HG02943 (cell line): ENCODE measurements around the gene NRSN2.
"Not testable (repeated sequence)": the region's sequence is repeated elsewhere in the genome, so short reads cannot be mapped to it uniquely, and the experiment has no call there.

Source experiments
- ATAC-seq: cut with Tn5 transposase; IDR thresholded peaks from one replicate; pipeline ENCODE4 v1.9.1; 2021; ENCODE audit warnings: mild to moderate bottlenecking, low read depth, moderate library complexity; ENCODE audit not compliant: unreplicated experiment

NRSN2 gene

GRCh38 chr20:372543-373082 is 25.7 kb downstream of the NRSN2 start:
- not testable (repeated sequence) for ATAC-seq

DNA sequence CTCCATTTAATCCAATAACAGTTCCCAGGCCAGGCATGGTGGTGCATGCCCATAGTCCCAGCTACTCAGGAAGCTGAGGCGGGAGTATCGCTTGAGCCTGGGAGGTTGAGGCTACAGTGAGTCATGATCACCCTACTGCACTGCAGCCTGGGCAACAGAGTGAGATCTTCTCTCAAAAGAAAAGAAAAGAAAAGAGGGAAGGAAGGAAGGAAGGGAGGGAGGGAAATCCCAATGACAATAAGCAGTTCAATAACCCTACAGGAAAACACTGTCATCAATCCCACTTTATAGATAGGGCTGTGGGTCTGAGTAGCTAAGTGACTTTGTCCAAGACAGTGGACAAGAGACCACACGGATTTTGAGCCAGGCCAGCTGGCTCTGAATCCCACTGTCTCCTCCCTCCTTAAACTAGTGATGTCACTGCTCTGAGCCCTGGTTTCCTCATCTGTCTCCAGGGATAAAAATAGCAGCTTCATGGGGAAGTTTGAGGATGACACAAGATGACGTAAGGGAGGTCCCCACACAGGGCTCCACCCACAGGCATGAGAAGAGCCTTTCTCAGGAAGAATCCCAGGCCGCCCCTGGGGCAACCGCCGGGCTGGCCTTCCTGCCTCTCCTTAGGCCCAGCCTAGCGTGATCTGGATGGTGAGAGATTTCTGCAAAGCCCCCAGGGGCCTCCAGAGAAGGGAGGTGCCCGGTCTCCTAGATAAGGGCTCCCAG is 26.4 kb downstream of the NRSN2 start:
- ATAC-seq = no peak

- no peak for ATAC-seq
These were observed 28.5 kb downstream of the NRSN2 start for GRCh38 chr20:375265-375889.

DNA sequence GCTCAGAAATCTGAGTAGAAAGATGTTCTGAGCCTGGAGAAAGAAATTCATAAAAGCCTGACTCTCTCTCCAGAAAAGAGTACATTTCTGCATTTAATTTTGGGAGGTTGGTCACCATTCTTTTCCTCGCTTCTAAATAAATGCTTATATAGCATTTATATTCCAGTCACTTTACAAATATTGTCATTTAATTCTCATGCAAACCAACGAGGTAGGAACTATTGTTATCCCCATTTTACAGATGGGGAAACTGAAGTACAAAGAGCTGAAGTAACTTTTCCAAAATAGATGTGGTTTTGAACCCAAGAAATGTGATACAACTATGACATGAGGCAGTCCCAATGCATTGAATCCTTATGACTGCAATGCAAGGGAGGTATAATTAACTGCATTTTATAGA is 29.2 kb downstream of the NRSN2 start:
- ATAC-seq = no peak

DNA sequence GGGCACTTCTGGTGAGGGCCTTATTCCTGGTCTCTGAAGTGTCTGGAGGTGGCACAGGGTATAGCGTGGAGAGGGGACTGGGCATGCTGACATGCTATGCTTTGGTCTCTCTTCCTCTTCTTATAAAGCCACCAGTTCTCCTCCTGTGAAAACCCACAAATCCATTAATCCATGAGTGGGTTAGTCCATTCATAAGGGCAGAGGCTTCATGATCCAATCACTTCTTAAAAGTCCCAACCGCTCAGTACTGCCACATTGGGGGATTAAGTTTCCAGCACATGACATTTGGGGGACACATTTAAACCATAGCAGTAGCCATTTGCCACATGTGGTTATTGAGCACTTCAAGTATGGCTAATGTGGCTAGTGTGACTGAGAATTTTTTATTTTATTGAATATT is 29.8 kb downstream of the NRSN2 start:
- no peak for ATAC-seq

GRCh38 chr20:377578-377977 is 30.7 kb downstream of the NRSN2 start:
- not testable (repeated sequence) for ATAC-seq

DNA sequence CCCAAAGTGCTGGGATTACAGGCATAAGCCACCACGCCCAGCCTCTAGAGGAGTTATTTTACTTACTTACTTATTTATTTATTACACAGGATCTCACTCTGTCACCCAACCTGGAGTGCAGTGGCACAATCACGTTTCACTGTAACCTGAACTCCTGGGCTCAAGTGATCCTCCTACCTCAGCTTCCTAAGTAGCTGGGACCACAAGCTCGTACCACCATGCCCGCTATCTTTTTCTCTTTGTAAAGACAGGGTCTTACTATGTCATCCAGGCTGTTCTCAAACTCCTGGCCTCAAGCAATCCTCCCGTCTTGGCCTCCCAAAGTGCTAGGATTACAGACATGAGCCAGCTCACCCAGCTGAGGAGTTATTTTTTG is 32.0 kb downstream of the NRSN2 start:
- no peak for ATAC-seq

DNA sequence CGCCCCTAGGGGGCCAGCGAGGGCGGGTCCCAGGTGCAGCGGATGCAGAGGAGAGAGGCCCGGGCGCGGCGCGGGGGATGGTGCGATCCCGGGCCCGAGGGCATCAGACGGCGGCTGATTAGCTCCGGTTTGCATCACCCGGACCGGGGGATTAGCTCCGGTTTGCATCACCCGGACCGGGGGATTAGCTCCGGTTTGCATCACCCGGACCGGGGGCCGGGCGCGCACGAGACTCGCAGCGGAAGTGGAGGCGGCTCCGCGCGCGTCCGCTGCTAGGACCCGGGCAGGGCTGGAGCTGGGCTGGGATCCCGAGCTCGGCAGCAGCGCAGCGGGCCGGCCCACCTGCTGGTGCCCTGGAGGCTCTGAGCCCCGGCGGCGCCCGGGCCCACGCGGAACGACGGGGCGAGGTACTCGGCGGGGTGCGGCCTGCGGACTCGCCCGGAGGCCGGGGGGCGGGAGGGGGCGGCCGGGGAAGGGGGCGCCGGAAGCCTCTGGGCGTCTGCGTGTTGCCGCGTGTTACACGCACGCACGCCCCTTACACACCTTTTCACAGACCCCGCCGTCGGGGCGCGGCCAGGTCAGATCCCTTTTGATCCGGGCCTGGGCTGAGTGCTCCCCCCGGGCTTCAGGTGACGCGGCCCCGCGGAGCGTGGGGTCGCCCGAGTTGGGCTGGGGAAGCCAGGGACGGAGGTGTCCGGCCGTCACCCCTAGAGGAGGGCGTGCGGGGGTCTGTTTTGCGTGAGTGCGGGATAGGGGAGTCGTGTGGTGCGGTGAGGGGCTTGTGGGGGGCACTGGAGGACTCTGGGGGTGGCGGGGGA is 34.1 kb downstream of the NRSN2 start:
- peak; percentile 53 for ATAC-seq

DNA sequence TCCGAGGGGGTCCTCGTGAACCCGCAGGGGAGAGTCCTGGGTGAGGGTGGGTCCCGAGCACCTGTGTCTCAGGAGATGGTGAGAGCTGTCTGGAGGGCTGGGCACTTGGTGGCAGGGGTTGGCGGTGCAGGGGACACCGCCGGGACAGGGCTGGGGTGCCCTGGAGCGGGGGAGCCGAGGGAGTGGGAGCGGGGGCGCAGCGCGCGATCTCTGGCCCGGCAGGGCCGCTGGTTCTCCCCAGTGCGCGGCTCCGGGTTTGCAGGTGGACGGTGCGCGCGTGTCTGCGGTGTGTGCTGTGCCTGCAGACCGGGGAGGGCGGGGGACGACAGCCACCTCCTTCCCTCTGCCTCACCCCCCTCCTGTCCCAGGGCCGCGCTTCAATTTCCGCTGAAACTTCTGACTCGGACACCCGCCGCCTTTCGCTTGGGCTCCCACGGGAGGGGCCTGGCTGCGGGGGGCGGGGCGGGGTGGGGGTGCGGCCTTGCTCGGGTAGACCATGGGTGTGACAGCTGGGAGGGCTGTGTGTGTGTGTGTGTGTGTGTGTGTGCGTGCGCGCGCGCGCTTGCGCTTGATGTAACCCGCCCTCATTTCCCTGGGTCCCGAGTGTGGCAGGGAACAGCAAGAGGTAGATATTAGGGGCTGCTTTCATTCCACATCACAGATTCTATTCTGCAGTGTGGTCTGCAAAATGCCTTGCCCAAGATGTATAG is 34.8 kb downstream of the NRSN2 start:
- peak; percentile 59 for ATAC-seq

GRCh38 chr20:382291-383115 is 35.6 kb downstream of the NRSN2 start:
- no peak for ATAC-seq

DNA sequence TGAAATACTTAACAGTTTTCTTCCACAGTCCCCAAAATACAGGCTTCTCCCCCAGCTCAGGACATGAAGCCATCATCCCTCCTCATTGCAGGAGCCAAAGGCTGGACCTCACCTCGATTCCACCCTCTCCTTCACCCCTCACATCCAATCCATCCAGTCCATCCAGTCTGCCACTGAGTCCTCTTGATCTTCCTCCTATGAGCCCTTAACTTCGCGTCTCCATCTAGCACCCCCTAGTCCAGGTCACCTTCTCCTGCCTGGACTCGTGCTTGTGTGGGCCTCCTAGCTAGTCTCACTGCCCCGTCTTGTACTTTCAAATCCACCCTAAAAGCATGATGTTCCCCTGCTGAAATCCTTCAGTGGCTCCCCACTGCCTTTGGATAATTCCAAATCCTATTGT is 37.0 kb downstream of the NRSN2 start:
- ATAC-seq = no peak

GRCh38 chr20:384723-385122 is 37.8 kb downstream of the NRSN2 start:
- no peak for ATAC-seq

DNA sequence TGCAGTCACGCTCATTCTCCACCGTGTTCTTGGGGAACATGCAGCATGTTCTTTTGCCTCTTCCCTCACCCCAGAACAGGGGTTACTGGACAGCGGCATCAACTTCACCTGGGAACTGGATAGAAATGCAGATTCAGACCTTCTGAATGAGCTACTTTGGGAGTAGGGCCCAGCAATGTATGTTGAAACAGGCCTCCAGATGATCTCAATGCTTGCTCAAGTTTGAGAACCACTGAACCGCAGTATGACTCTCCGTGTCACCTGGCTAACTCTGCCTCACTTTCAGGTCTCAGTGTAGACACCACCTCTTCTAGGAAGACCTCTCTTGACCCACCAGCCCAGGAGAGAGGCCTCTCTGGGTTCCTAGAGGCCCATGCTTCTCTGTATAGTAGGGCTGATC is 38.5 kb downstream of the NRSN2 start:
- no peak for ATAC-seq

DNA sequence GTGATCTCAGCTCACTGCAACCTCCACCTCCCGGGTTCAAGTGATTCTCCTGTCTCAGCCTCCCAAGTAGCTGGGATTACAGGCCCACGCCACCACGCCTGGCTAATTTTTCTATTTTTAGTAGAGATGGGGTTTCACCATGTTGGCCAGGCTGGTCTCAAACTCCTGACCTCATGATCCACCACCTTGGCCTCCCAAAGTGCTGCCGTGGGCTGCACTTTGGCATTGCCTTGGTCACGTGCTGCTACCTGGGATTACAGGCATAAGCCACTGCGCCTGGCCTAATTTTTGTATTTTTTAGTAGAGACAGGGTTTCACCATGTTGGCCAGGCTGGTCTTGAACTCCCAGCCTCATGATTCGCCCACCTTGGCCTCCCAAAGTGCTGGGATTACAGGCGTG is 39.7 kb downstream of the NRSN2 start:
- not testable (repeated sequence) for ATAC-seq

GRCh38 chr20:387520-387919 is 40.6 kb downstream of the NRSN2 start:
- no peak for ATAC-seq

DNA sequence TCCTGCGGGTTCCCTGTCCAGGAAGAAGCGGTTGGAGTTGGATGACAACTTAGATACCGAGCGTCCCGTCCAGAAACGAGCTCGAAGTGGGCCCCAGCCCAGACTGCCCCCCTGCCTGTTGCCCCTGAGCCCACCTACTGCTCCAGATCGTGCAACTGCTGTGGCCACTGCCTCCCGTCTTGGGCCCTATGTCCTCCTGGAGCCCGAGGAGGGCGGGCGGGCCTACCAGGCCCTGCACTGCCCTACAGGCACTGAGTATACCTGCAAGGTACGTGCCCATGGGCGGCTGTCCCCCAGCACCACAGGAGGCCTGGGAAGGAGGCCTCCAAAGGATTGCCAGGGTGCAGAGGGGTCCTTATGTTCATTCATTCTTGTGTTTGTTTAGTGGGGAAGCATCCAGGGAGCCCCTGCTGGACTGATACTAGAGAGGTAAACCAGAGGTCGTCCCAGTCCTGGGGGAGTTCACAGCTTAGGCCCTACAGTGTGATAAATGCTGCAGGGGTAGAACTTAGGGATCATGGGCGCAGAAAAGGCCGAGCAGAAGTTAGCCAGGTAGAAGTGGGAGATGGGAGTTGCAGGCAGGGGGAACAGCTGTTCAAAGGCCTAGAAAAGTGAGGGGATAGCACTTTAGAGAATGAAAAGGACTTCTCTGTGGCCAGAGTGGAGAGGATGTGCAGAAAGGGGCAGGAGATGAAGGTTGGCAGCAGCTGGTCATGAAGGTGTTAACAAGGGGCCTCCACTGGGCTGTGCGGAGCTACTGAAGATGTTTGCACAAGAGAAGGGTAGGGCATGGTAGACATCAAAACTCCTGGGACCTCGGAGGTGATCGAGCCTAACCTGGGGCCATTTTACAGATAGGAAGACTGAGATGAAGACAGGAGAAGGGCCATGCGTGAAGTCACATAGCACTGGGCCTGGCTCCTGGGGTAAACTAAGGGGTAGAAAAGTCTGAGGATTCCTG is 41.4 kb downstream of the NRSN2 start:
- no peak for ATAC-seq

DNA sequence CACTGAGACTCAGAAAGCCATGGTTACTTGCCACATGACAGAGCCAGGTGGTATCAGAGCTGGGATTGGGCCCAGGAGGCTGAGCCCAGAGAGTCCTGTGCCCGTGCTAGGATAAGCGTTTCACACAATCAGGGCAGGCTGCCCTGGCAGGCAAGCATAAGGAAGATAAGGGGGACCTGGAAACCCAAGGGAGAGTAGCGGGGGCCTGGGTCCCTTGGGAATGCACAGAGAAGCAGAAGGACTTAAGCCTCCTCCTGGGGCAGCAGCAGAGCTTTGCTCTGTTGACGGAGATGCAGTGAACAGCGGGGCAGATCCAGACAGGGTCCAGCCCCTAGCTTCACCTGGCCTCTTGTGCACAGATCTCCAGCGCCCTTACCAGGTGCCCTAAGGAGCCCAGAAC is 42.3 kb downstream of the NRSN2 start:
- ATAC-seq = no peak

DNA sequence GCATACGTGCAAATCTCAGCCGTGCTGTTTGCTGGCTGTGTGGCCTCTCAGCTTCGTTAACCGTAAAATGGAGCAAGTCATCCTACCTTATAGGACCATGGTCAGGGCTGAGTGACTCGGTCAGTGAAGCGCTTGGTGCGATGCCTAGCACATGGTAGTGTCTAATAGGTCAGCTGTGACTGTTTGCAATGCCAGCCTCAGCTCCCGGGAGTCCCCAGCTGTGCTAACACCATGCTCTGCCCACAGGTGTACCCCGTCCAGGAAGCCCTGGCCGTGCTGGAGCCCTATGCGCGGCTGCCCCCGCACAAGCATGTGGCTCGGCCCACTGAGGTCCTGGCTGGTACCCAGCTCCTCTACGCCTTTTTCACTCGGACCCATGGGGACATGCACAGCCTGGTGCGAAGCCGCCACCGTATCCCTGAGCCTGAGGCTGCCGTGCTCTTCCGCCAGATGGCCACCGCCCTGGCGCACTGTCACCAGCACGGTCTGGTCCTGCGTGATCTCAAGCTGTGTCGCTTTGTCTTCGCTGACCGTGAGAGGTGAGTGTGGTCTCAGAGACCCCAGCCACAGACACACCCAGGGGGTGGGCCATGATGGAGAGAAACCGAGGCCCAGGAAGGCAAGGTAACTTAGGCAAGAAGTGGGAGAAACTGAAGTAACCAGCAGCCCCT is 44.3 kb downstream of the NRSN2 start:
- no peak for ATAC-seq
